Colon (tissue), 2 donors: ENCODE data around the gene IRF8.

Experiments
- FAIRE-seq: peaks from 2 replicates; lab custom pipeline; 2012; peaks lifted over from hg19 to GRCh38; lab: Jason Lieb, UNC
- donor health status: control.
- donor health status: control.

IRF8 gene

DNA sequence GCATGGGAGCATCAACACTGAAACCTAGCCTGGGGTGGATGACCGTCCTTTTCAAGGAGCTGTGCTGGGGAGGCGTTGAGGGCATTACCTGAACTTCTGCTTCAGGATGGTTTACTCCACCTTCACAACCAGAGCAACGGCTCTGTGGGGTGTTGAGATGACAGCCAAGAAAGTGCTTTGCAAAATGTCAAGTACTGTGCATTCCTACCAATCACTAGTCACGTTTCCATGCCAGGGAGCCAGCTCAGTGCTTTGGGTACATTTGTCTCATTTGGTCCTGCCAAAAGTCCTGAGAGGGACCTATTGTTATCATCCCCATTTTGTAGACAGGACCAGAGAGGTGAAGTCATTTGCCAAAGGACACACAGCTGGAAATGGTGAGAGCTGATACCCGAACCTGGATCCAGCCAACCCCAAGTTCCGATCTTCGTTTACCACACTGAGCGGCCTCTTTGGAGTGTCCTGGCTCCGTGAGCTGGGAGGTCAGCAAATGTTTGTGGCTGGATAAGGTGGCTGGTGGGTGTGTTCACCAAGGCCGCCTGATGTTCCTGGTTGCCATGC is 61.6 kb downstream of the IRF8 start:
- FAIRE-seq: no peak

- FAIRE-seq: no peak
Observed at GRCh38 chr16:85961988-85962915, 63.3 kb downstream of the IRF8 start.

DNA sequence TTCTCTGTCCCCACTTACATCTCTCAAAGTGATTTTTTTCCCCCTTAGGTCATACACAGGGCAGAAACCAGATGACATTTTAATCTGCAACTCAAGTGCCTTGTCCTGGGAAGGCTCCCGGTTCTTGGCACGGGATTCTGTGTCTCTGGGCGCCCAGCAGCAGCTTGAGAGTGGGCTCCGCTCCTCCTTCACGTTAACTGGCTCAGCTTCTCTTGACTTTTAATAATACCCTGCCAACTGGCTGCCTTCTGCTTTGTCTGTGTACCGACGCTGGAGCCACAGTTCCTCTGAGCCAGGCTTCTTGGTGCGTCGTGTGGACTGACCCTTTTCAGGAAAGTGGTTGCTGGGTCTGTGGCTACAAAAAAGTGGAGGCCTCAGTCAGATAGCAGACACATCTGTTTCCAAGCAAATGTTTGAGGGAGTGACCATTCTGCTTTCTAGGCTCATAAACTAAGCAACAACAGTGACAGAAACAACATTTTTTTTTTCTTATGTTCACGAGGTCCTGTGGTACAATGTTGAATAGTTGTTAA is 64.9 kb downstream of the IRF8 start:
- no peak for FAIRE-seq

DNA sequence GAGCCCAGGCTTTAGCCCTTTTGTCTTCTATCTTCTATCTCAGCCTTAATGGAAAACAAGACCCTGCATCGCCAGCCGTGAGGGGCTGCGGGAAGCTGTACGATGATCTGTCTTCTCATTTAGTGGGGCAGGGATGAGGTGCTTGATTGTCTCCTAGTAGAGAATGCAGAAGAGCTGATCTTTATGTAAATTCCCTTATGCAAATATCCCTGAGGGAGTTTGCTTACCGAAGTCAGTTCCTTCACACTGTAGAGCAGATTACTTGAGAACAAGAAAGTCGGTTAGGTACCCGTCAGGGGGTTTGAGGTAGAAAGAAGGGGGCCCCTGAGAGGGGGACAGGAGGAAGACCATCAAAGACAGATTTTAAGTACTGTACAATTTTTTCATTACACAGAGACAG is 66.2 kb downstream of the IRF8 start:
- no peak for FAIRE-seq

DNA sequence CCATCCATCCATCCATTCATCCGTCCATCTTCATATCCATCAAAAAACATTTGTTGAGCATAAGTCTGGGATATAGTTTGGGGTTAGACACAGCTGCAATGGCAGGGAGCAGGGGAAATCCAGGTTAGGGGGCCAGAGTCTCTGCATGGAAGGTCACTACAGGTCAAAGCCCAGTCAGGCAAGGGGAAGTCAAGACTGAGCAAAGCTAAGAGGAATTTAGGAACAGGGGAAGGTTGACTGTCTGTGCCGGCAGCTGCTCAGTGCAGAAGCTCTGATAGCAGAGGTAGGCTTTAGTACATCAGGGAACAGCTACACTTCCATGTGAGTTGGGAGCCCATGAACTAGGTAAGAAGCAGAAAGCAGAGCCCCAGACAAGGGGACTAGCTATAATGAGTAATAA is 68.1 kb downstream of the IRF8 start:
- no peak for FAIRE-seq

DNA sequence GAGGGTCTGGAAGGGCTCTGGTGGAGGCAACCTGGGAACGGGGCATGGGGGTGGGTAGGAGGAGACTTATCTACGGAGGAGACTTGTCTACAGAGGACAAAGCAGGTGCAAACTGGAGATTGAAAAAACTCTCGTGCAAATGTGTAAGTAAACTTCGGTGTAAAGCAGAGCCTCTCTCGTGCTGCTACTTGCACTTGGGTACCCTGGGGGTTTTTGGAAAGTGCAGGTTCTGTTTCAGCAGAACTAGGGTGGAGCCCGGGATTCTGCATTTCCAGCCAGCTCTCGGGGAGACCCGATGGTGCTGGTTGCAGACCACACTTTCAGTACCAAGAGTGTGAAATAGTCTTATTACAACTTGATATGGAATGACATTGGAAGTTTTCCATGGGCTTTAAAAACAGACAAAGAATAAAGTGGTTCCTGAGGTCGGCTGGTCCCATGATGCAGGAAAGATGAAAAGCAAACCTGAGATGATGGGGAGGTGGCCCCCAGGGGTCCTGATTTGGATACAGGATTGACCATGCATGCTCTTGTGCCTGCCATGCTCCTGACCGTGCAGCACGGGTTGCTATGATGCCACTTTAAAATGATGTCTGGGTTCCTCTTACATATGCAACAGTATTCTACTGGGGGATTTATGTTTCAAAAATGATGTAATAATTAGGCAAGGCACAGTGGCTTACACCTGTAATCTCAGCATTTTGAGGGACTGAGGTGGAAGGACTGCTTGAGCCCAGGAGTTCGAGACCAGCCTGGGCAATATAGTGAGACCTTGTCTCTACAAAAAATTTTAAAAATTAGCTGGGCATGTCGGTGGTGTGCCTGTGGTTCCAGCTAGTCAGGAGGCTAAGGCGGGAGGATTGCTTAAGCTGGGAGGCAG is 69.3 kb downstream of the IRF8 start:
- FAIRE-seq: no peak

GRCh38 chr16:85969159-85969558 is 70.2 kb downstream of the IRF8 start:
- FAIRE-seq: no peak

DNA sequence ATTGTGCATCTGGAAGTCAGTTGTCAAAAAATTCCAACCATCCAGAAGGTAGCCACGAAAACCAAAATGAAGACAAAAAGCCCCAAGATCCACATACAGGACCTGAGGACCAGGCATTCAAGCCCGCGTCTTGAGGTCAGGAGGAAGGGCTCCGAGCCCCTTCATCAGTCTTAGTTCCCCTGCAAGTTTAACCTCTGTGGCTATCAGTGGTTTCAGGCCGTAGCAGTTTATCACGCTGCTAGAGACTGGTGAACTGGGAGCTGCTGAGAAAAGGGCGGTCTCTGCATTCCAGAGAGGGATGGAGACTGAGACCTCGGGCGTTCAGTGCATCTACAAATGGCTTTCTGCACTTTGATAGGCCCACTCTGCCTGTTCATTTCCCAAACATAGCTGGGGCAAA is 70.6 kb downstream of the IRF8 start:
- FAIRE-seq: no peak

DNA sequence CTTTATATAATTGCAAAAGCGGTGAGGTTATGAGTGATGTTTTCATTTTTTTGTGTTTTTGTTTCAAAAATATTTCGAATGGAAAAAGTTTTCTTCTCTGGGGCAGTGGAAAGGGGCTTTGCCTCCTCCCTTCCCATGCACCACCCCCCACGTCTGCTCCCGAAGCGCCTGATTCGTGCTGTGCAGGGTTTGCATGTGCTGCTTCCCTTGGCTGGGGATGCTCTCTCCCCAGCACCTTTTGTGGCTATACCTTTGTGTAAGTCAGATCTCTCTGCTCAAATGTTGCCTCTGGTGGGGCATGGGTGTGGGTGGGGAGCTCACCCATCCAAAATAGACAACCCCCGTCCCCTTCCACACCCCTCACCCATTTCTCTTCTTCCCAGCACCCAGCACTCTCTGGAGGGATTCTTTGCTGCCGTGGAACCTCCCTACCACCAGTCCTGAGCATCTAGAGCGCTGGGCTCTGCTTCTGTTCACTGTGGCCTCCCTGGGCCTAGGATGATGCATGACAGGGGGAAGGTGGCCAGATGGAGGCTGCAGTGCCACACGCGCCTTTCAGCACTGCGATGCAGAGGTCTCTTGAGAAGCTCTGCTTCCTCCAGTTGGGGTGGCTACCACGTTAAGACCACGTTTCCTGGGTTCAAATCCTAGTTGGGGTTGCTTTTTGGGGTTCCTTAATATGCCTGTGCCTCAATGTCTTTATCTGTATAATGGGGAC is 71.2 kb downstream of the IRF8 start:
- no peak for FAIRE-seq

DNA sequence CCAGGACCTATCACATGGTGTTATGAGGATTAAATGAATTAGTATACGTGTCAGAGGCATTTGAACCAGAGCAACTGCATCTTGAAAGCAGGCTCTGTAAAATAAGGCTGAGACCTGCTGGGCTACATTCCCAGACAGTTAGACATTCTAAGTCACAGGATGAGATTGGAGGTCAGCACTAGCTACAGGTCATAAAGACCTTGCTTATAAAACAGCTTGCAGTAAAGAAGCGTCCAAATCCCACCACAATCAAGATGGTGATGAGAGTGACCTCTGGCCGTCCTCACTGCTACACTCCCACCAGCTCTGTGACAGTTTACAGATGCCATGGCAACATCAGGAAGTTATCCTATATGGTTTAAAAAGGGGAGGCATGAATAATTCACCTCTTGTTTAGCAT is 71.8 kb downstream of the IRF8 start:
- no peak for FAIRE-seq
